A673 (cell line): ENCODE measurements around the gene SLF2. TPM values are rescaled to one million over a fixed set of nuclear protein-coding genes. Genes with fewer than 3 reads are reported as not detected.

Experiments used
- BruUV-seq: library from RNA; stranded (reverse); fragments of 400-500 nt; replicated peaks from 2 replicates; lab custom pipeline; 2021; lab: Mats Ljungman, UMichigan
- CTCF ChIA-PET: fragments of 300-600 bp; sonication (Branson Sonifier 250); formaldehyde crosslinking; loops from one replicate; lab custom pipeline; 2022; ENCODE audit warnings: antibody characterized with exemption; lab: Charles Lee
- POLR2A ChIA-PET: fragments of 300-600 bp; sonication (Branson Sonifier 250); formaldehyde crosslinking; loops from one replicate; lab custom pipeline; 2022; ENCODE audit warnings: antibody characterized with exemption; ENCODE audit not compliant: low non-redundant PET; lab: Charles Lee
- DNase-seq: peaks from one replicate; pipeline ENCODE4 v3.0.0-alpha.2; 2015; ENCODE audit warnings: low spot score
- H3K27ac ChIP-seq: fragments of 200-600 bp; sonication (generic); 2 replicates; pipeline ENCODE4 v1.5.1; 2016; ENCODE audit warnings: mixed run types, low read depth, mild to moderate bottlenecking, mixed read lengths, antibody characterized with exemption, low read length; ENCODE audit not compliant: poor library complexity, severe bottlenecking
- H3K27me3 ChIP-seq: fragments of 200-600 bp; sonication (generic); replicated peaks from 2 replicates; pipeline ENCODE4 v1.6.1; 2017; ENCODE audit warnings: mixed run types, low read depth, mild to moderate bottlenecking, mixed read lengths, antibody characterized with exemption, low read length; ENCODE audit not compliant: insufficient read depth, poor library complexity
- H3K36me3 ChIP-seq: fragments of 200-600 bp; sonication (generic); 2 replicates; pipeline ENCODE4 v1.6.1; 2016; ENCODE audit warnings: mixed run types, mild to moderate bottlenecking, mixed read lengths, antibody characterized with exemption, low read length; ENCODE audit not compliant: insufficient read depth, poor library complexity, severe bottlenecking
- H3K4me1 ChIP-seq: fragments of 200-600 bp; sonication (generic); 2 replicates; pipeline ENCODE4 v1.6.1; 2017; ENCODE audit warnings: mixed run types, mild to moderate bottlenecking, mixed read lengths, antibody characterized with exemption, low read length; ENCODE audit not compliant: insufficient read depth, poor library complexity, severe bottlenecking
- H3K4me3 ChIP-seq: fragments of 200-600 bp; sonication (generic); 2 replicates; pipeline ENCODE4 v1.5.1; 2016; ENCODE audit warnings: low read depth, mixed run types, mild to moderate bottlenecking, mixed read lengths, low read length; ENCODE audit not compliant: poor library complexity, severe bottlenecking
- H3K9me3 ChIP-seq: fragments of 200-600 bp; sonication (generic); 2 replicates; pipeline ENCODE4 v1.6.1; 2016; ENCODE audit warnings: mixed run types, low read depth, mild to moderate bottlenecking, mixed read lengths, antibody characterized with exemption, low read length; ENCODE audit not compliant: poor library complexity, severe bottlenecking
- CTCF ChIP-seq: fragments of 300-800, 200-600 bp; sonication (generic); conservative IDR thresholded peaks from 2 replicates; pipeline ENCODE4 v1.5.1; 2017; ENCODE audit warnings: low read depth, mild to moderate bottlenecking, antibody characterized with exemption, low read length, moderate library complexity, mixed read lengths
- EZH2 ChIP-seq: fragments of 200-600 bp; sonication (generic); IDR thresholded peaks from 2 replicates; pipeline ENCODE4 v1.6.1; 2017; ENCODE audit warnings: borderline replicate concordance, low read depth, mild to moderate bottlenecking, mixed read lengths, antibody characterized with exemption, low read length; ENCODE audit not compliant: poor library complexity, severe bottlenecking
- intact Hi-C: fragments of 100-400 bp; cut with micrococcal nuclease; formaldehyde crosslinking; loops from one replicate; pipeline ENCODE4 v1.10.0; 2022; ENCODE audit not compliant: unreplicated experiment
- total RNA-seq: library from RNA; stranded (reverse); gene quantifications from 2 replicates; pipeline ENCODE4 v1.2.3, GENCODE V29; 2021

Gene SLF2
- total RNA-seq, 1 experiment from 2014 or later = 39.4 TPM

DNA sequence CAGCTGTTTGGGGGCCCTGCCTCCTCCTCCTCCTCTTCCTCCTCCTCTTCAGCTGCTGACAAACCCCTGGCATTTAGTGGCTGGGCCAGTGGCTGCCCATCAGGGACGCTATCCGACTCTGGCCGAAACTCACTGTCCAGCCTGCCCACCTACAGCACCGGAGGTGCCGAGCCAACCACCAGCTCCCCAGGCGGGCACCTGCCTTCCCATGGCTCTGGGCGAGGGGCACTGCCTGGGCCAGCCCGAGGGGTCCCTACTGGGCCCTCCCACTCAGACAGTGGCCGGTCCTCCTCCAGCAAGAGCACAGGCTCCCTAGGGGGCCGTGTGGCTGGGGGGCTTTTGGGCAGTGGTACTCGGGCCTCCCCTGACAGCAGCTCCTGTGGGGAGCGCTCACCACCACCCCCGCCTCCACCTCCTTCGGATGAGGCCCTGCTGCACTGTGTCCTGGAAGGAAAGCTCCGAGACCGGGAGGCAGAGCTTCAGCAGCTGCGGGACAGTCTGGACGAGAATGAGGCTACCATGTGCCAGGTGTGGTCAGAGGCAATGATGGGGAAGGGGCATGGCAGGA, 91.0 kb downstream of the SLF2 start:
- POLR2A ChIA-PET = no interaction called here

GRCh38 chr10:101005361-101005760, 92.6 kb downstream of the SLF2 start:
- TF ChIP-seq EZH2 (no peak), CTCF (no peak)
- no peaks in the 10 kb centered on the region for H3K9me3 ChIP-seq
- H3K27ac ChIP-seq = no peak overlapping the region
- intact Hi-C loops = no loop called here
- no TSS peak for BruUV-seq
- CTCF ChIA-PET = no interaction called here
- H3K27me3 ChIP-seq = no peaks in the 10 kb centered on the region
- peaks cover 39% of the 10 kb centered on the region for H3K36me3 ChIP-seq
- DNase-seq = no peak
- peaks cover 19% of the 10 kb centered on the region for H3K4me1 ChIP-seq
- POLR2A ChIA-PET = no interaction called here
- no peak overlapping the region for H3K4me3 ChIP-seq

More for the DNA sequence above, 91.0 kb downstream of the SLF2 start:
- H3K36me3 ChIP-seq = peaks cover 39% of the 10 kb centered on the region
- no peak overlapping the region for H3K27ac ChIP-seq
- no peak overlapping the region for H3K4me3 ChIP-seq
- H3K4me1 ChIP-seq = peaks cover 23% of the 10 kb centered on the region
- DNase-seq = no peak
- BruUV-seq = no TSS peak
- no peaks in the 10 kb centered on the region for H3K9me3 ChIP-seq
- TF ChIP-seq EZH2 = no peak
- no peak for TF ChIP-seq CTCF
- CTCF ChIA-PET = interaction anchor here (1.1 kb wide), 1 partner anchor 14 kb away, joined by 6 read pairs; no protein-coding TSS in a partner anchor
- intact Hi-C loops = no loop called here
- no peaks in the 10 kb centered on the region for H3K27me3 ChIP-seq

GRCh38 chr10:101005869-101006567, 93.3 kb downstream of the SLF2 start:
- Histone ChIP-seq H3K4me3 (no peak overlapping the region), H3K9me3 (no peaks in the 10 kb centered on the region), H3K27me3 (no peaks in the 10 kb centered on the region), H3K27ac (no peak overlapping the region), H3K4me1 (peaks cover 16% of the 10 kb centered on the region), H3K36me3 (peaks cover 39% of the 10 kb centered on the region)
- POLR2A ChIA-PET = no interaction called here
- TF ChIP-seq EZH2 (no peak), CTCF (no peak)
- no TSS peak for BruUV-seq
- CTCF ChIA-PET = interaction anchor here (0.6 kb wide), 1 partner anchor 8 kb away, joined by 3 read pairs; no protein-coding TSS in a partner anchor
- intact Hi-C loops = no loop called here
- DNase-seq = no peak
